Measurements from ENCODE around the gene GSG1. TPM values are rescaled to one million over a fixed set of nuclear protein-coding genes. Genes with fewer than 3 reads are reported as not detected.

Gene GSG1
- total RNA-seq, 3 donors from 2014 or later (not counting 1 experiment from before 2014, with no cell fraction given) = not detected

DNA sequence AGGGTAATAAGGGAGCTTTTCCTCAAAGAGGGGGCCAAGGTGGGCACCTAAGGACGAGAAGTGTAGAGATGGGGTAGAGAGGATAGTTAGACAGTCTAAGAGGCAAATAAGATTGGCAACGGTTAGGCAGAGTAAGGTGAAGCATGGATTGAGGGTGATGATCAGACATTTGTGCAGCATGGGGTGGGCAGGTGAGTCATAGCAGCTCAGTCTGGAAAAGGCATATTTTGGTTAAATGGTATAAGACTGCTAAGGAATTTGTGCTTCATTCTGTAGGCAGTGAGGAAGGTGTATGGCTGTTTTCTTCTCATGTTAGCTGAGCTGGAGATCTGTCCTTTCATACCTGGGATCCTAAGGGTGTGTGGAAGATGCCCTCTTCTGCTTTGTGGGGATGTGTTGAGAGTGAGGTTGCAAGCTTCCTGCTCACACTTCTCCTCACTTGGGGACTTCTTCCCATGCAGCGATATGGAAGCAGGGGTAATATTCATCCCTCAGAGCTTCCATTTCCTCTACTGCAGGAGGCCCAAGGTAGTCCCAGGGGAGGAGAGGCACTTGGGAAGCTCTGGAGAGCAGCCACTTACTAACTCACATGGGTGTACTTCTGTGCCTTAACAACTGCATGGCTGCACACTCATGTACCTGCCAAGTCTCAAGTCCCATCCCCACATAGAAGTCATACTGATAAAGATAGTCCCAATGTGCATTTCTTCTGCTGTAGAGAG, 28.9 kb downstream of the GSG1 start:
- ATAC-seq (no peak), DNase-seq (no peak)
- H3K4me3 ChIP-seq (ENCODE audit: low read length) = no peak overlapping the region
- H3K27ac Mint-ChIP-seq = no peak overlapping the region
- no peaks in the 10 kb centered on the region for H3K4me1 ChIP-seq (ENCODE audit: control insufficient read depth, insufficient read depth, low read length)
- H3K4me1 Mint-ChIP-seq = no peaks in the 10 kb centered on the region
- TF ChIP-seq, protein P1, sequence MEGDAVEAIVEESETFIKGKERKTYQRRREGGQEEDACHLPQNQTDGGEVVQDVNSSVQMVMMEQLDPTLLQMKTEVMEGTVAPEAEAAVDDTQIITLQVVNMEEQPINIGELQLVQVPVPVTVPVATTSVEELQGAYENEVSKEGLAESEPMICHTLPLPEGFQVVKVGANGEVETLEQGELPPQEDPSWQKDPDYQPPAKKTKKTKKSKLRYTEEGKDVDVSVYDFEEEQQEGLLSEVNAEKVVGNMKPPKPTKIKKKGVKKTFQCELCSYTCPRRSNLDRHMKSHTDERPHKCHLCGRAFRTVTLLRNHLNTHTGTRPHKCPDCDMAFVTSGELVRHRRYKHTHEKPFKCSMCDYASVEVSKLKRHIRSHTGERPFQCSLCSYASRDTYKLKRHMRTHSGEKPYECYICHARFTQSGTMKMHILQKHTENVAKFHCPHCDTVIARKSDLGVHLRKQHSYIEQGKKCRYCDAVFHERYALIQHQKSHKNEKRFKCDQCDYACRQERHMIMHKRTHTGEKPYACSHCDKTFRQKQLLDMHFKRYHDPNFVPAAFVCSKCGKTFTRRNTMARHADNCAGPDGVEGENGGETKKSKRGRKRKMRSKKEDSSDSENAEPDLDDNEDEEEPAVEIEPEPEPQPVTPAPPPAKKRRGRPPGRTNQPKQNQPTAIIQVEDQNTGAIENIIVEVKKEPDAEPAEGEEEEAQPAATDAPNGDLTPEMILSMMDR (IDR thresholded peaks at IDR 0.05) = no peak
- no peaks in the 10 kb centered on the region for H3K9me3 ChIP-seq (ENCODE audit: control insufficient read depth, insufficient read depth, low read length)
- H3K27ac ChIP-seq (ENCODE audit: low read length) = no peak overlapping the region
- peaks cover 8% of the 10 kb centered on the region for H3K36me3 ChIP-seq (ENCODE audit: control insufficient read depth, insufficient read depth, low read length)
- no peaks in the 10 kb centered on the region for H3K36me3 Mint-ChIP-seq
- no peaks in the 10 kb centered on the region for H3K27me3 ChIP-seq (ENCODE audit: control insufficient read depth, insufficient read depth, low read length)
- H3K27me3 Mint-ChIP-seq (ENCODE audit: low read depth in 2 of 2) = no peaks in the 10 kb centered on the region
- no peak overlapping the region for H3K4me3 Mint-ChIP-seq
- intact Hi-C loops (cut with micrococcal nuclease) = no loop called here
- no peaks in the 10 kb centered on the region for H3K9me3 Mint-ChIP-seq
- WGBS (ENCODE audit: insufficient coverage) = 88% methylated on average over 3 of the region's 3 CpGs

GRCh38 chr12:13073173-13073572, 30.3 kb downstream of the GSG1 start:
- no peak overlapping the region for H3K4me3 Mint-ChIP-seq

GRCh38 chr12:13071305-13072280, 31.9 kb downstream of the GSG1 start:
- no peaks in the 10 kb centered on the region for H3K36me3 Mint-ChIP-seq
- 84% methylated on average over 9 of the region's 10 CpGs for WGBS (ENCODE audit: insufficient coverage)
- H3K4me3 ChIP-seq (ENCODE audit: low read length) = no peak overlapping the region
- H3K9me3 Mint-ChIP-seq = no peaks in the 10 kb centered on the region
- no peak overlapping the region for H3K27ac Mint-ChIP-seq
- peaks cover 14% of the 10 kb centered on the region for H3K36me3 ChIP-seq (ENCODE audit: control insufficient read depth, insufficient read depth, low read length)
- no peak overlapping the region for H3K27ac ChIP-seq (ENCODE audit: low read length)
- DNase-seq = no peak
- H3K4me1 ChIP-seq (ENCODE audit: control insufficient read depth, insufficient read depth, low read length) = no peaks in the 10 kb centered on the region
- no peaks in the 10 kb centered on the region for H3K27me3 ChIP-seq (ENCODE audit: control insufficient read depth, insufficient read depth, low read length)
- no peaks in the 10 kb centered on the region for H3K27me3 Mint-ChIP-seq (ENCODE audit: low read depth in 2 of 2)
- TF ChIP-seq, protein P1 (IDR thresholded peaks at IDR 0.05) = no peak
- H3K4me3 Mint-ChIP-seq = no peak overlapping the region
- intact Hi-C loops (cut with micrococcal nuclease) = no loop called here
- ATAC-seq = no peak
- peaks cover 0 to 6% of the 10 kb centered on the region in 2 donors for H3K4me1 Mint-ChIP-seq
- no peaks in the 10 kb centered on the region for H3K9me3 ChIP-seq (ENCODE audit: control insufficient read depth, insufficient read depth, low read length)

More at GRCh38 chr12:13073173-13073572, 30.3 kb downstream of the GSG1 start:
- no peak for ATAC-seq
- DNase-seq = no peak
- no peaks in the 10 kb centered on the region for H3K4me1 ChIP-seq (ENCODE audit: control insufficient read depth, insufficient read depth, low read length)
- H3K9me3 ChIP-seq (ENCODE audit: control insufficient read depth, insufficient read depth, low read length) = no peaks in the 10 kb centered on the region
- H3K27ac ChIP-seq (ENCODE audit: low read length) = no peak overlapping the region
- TF ChIP-seq, protein P1 (IDR thresholded peaks at IDR 0.05) = no peak
- WGBS (ENCODE audit: insufficient coverage) = 94% methylated on average over 3 of the region's 3 CpGs
- no peaks in the 10 kb centered on the region for H3K36me3 Mint-ChIP-seq
- H3K27ac Mint-ChIP-seq = no peak overlapping the region
- H3K9me3 Mint-ChIP-seq = no peaks in the 10 kb centered on the region
- intact Hi-C loops (cut with micrococcal nuclease) = no loop called here
- H3K36me3 ChIP-seq (ENCODE audit: control insufficient read depth, insufficient read depth, low read length) = peaks cover 14% of the 10 kb centered on the region
- no peaks in the 10 kb centered on the region for H3K27me3 Mint-ChIP-seq (ENCODE audit: low read depth in 2 of 2)
- H3K27me3 ChIP-seq (ENCODE audit: control insufficient read depth, insufficient read depth, low read length) = no peaks in the 10 kb centered on the region
- H3K4me1 Mint-ChIP-seq = no peaks in the 10 kb centered on the region
- H3K4me3 ChIP-seq (ENCODE audit: low read length) = no peak overlapping the region
